MM.1S (cell line): ENCODE data around the gene RTRAF.

Experiments
- DNase-seq: peaks from one replicate; pipeline ENCODE4 v3.0.0-alpha.2; 2015
- H2AFZ ChIP-seq: fragments of 300-600 bp; sonication (generic); 2 replicates; pipeline ENCODE4 v1.6.0; 2016; ENCODE audit warnings: antibody characterized with exemption, low read length
- H3F3A ChIP-seq: fragments of 300-600 bp; sonication (generic); 2 replicates; pipeline ENCODE4 v1.6.1; 2016; ENCODE audit warnings: mild to moderate bottlenecking, antibody characterized with exemption, low read length, moderate library complexity, mixed read lengths; ENCODE audit not compliant: insufficient read depth
- H3K27ac ChIP-seq: fragments of 300-600 bp; sonication (generic); 2 replicates; pipeline ENCODE4 v1.5.1; 2016; ENCODE audit warnings: mild to moderate bottlenecking, low read length
- H3K27me3 ChIP-seq: fragments of 300-600 bp; sonication (generic); replicated peaks from 2 replicates; pipeline ENCODE4 v1.6.0; 2016; ENCODE audit warnings: low read length; ENCODE audit not compliant: insufficient read depth
- H3K36me3 ChIP-seq: fragments of 300-600 bp; sonication (generic); replicated peaks from 2 replicates; pipeline ENCODE4 v1.6.1; 2016; ENCODE audit warnings: mild to moderate bottlenecking, low read length, mixed read lengths; ENCODE audit not compliant: insufficient read depth
- H3K4me1 ChIP-seq: fragments of 300-600 bp; sonication (generic); 2 replicates; pipeline ENCODE4 v1.6.1; 2016; ENCODE audit warnings: low read length, mixed read lengths
- H3K4me2 ChIP-seq: fragments of 300-600 bp; sonication (generic); 2 replicates; pipeline ENCODE4 v1.6.0; 2016; ENCODE audit warnings: low read depth, low read length
- H3K4me3 ChIP-seq: fragments of 300-600 bp; sonication (generic); 2 replicates; pipeline ENCODE4 v1.5.1; 2016; ENCODE audit warnings: low read length, mixed read lengths
- H3K79me2 ChIP-seq: fragments of 300-600 bp; sonication (generic); 2 replicates; pipeline ENCODE4 v1.6.1; 2016; ENCODE audit warnings: mixed run types, low read length, mixed read lengths
- H3K9ac ChIP-seq: fragments of 300-600 bp; sonication (generic); 2 replicates; pipeline ENCODE4 v1.6.1; 2016; ENCODE audit warnings: low read length, mixed read lengths
- H3K9me2 ChIP-seq: fragments of 300-600 bp; sonication (generic); replicated peaks from 2 replicates; pipeline ENCODE4 v1.6.1; 2016; ENCODE audit warnings: mild to moderate bottlenecking, low read length, mixed read lengths; ENCODE audit not compliant: insufficient read depth
- H3K9me3 ChIP-seq: fragments of 300-600 bp; sonication (generic); replicated peaks from 2 replicates; pipeline ENCODE4 v1.6.1; 2016; ENCODE audit warnings: mild to moderate bottlenecking, low read length, mixed read lengths; ENCODE audit not compliant: insufficient read depth
- H4K20me1 ChIP-seq: fragments of 300-600 bp; sonication (generic); 2 replicates; pipeline ENCODE4 v1.6.1; 2016; ENCODE audit warnings: mild to moderate bottlenecking, low read length, moderate library complexity, mixed read lengths; ENCODE audit not compliant: insufficient read depth
- CTCF ChIP-seq: fragments of 300-600 bp; sonication (generic); IDR thresholded peaks from 2 replicates; pipeline ENCODE4 v1.5.1; 2016; ENCODE audit warnings: antibody characterized with exemption, low read length, mixed read lengths
- EZH2 ChIP-seq: fragments of 300-600 bp; sonication (generic); optimal IDR thresholded peaks from 2 replicates; pipeline ENCODE3; 2017; ENCODE audit warnings: low read depth, mild to moderate bottlenecking, antibody characterized with exemption, low read length, mixed read lengths
- EZH2phosphoT487 ChIP-seq: fragments of 300-600 bp; sonication (generic); IDR thresholded peaks from 2 replicates; pipeline ENCODE4 v1.6.1; 2018; ENCODE audit warnings: antibody characterized with exemption, low read length

Gene RTRAF

GRCh38 chr14:52058341-52058740 lies 69.0 kb downstream of the RTRAF start:
- no peak overlapping the region for H3K9ac ChIP-seq
- no peaks in the 10 kb centered on the region for H3K79me2 ChIP-seq
- H3K27me3 ChIP-seq = no peaks in the 10 kb centered on the region
- TF ChIP-seq EZH2 (no peak), CTCF (no peak), EZH2phosphoT487 (no peak)
- H3K27ac ChIP-seq = no peak overlapping the region
- H3K36me3 ChIP-seq = no peaks in the 10 kb centered on the region
- no peaks in the 10 kb centered on the region for H3F3A ChIP-seq
- no peaks in the 10 kb centered on the region for H3K9me2 ChIP-seq
- DNase-seq = no peak
- H2AFZ ChIP-seq = no peak overlapping the region
- no peaks in the 10 kb centered on the region for H4K20me1 ChIP-seq
- H3K4me3 ChIP-seq = no peak overlapping the region
- H3K4me2 ChIP-seq = no peak overlapping the region
- H3K4me1 ChIP-seq = no peaks in the 10 kb centered on the region
- no peaks in the 10 kb centered on the region for H3K9me3 ChIP-seq

- no peak overlapping the region for H3K9ac ChIP-seq
Observed at GRCh38 chr14:52059649-52060048, 70.3 kb downstream of the RTRAF start.

GRCh38 chr14:52060080-52060479 lies 70.7 kb downstream of the RTRAF start:
- H3K79me2 ChIP-seq = no peaks in the 10 kb centered on the region
- H3K27ac ChIP-seq = no peak overlapping the region
- no peaks in the 10 kb centered on the region for H3K9me3 ChIP-seq
- no peaks in the 10 kb centered on the region for H3F3A ChIP-seq
- no peak overlapping the region for H2AFZ ChIP-seq
- H3K4me1 ChIP-seq = no peaks in the 10 kb centered on the region
- no peak for DNase-seq
- no peaks in the 10 kb centered on the region for H3K36me3 ChIP-seq
- H3K4me2 ChIP-seq = no peak overlapping the region
- H3K9ac ChIP-seq = no peak overlapping the region
- no peak overlapping the region for H3K4me3 ChIP-seq
- H3K27me3 ChIP-seq = no peaks in the 10 kb centered on the region
- no peak for TF ChIP-seq CTCF
- no peak for TF ChIP-seq EZH2phosphoT487
- TF ChIP-seq EZH2 = no peak
- no peaks in the 10 kb centered on the region for H4K20me1 ChIP-seq
- no peaks in the 10 kb centered on the region for H3K9me2 ChIP-seq

More at GRCh38 chr14:52059649-52060048, 70.3 kb downstream of the RTRAF start:
- Histone ChIP-seq H4K20me1 (no peaks in the 10 kb centered on the region), H3K27ac (no peak overlapping the region), H3K79me2 (no peaks in the 10 kb centered on the region), H3K36me3 (no peaks in the 10 kb centered on the region), H3K27me3 (no peaks in the 10 kb centered on the region), H3K4me1 (no peaks in the 10 kb centered on the region), H3K4me3 (no peak overlapping the region), H3K4me2 (no peak overlapping the region), H3F3A (no peaks in the 10 kb centered on the region), H2AFZ (no peak overlapping the region), H3K9me3 (no peaks in the 10 kb centered on the region), H3K9me2 (no peaks in the 10 kb centered on the region)
- DNase-seq = no peak
- TF ChIP-seq CTCF (no peak), EZH2phosphoT487 (no peak), EZH2 (no peak)
